GM19395 (cell line): ENCODE data around the gene NR2F1.

Experiments
- ATAC-seq: cut with Tn5 transposase; IDR thresholded peaks from one replicate; pipeline ENCODE4 v1.9.1; 2021; ENCODE audit warnings: mild to moderate bottlenecking, moderate library complexity; ENCODE audit not compliant: unreplicated experiment

NR2F1 gene

GRCh38 chr5:93635991-93636390, 53.0 kb downstream of the NR2F1 start:
- peak; percentile 65 for ATAC-seq

- ATAC-seq, result no peak
Observed at GRCh38 chr5:93636837-93637236, 53.8 kb downstream of the NR2F1 start.

GRCh38 chr5:93637697-93638096, 54.7 kb downstream of the NR2F1 start:
- no peak for ATAC-seq

- ATAC-seq, result no peak
Observed at GRCh38 chr5:93642526-93642925, 59.5 kb downstream of the NR2F1 start.
